BE2C (cell line): ENCODE data around the gene DGUOK.

Source experiments
- DNase-seq: peaks from one replicate; pipeline ENCODE4 v3.0.0-alpha.2; 2020
- H3K27me3 ChIP-seq: fragments of 250-450 bp; sonication (Bioruptor Pico); 2 replicates; pipeline ENCODE4 v1.5.1; 2020; ENCODE audit warnings: mild to moderate bottlenecking
- H3K36me3 ChIP-seq: fragments of 250-450 bp; sonication (Bioruptor Pico); 2 replicates; pipeline ENCODE4 v1.5.1; 2020; ENCODE audit warnings: mild to moderate bottlenecking
- H3K4me1 ChIP-seq: fragments of 250-450 bp; sonication (Bioruptor Pico); 2 replicates; pipeline ENCODE4 v1.5.1; 2020
- H3K4me3 ChIP-seq: 2 replicates; pipeline ENCODE4 v1.5.1; 2011; ENCODE audit warnings: low read depth, low read length
- H3K9me3 ChIP-seq: fragments of 250-450 bp; sonication (Bioruptor Pico); 2 replicates; pipeline ENCODE4 v1.5.1; 2020
- CTCF ChIP-seq: IDR thresholded peaks from 2 replicates; pipeline ENCODE4 v1.5.1; 2012; ENCODE audit warnings: mild to moderate bottlenecking, low read depth, low read length

DGUOK gene

GRCh38 chr2:73963385-73964120 is 36.9 kb downstream of the DGUOK start:
- DNase-seq = no peak
- H3K36me3 ChIP-seq = no peaks in the 10 kb centered on the region
- no peak overlapping the region for H3K4me3 ChIP-seq
- H3K9me3 ChIP-seq = no peaks in the 10 kb centered on the region
- no peaks in the 10 kb centered on the region for H3K27me3 ChIP-seq
- no peaks in the 10 kb centered on the region for H3K4me1 ChIP-seq
- TF ChIP-seq CTCF = no peak

- no peak for DNase-seq
- no peaks in the 10 kb centered on the region for H3K27me3 ChIP-seq
- H3K4me3 ChIP-seq = no peak overlapping the region
- H3K36me3 ChIP-seq = no peaks in the 10 kb centered on the region
- H3K4me1 ChIP-seq = no peaks in the 10 kb centered on the region
- no peak for TF ChIP-seq CTCF
- no peaks in the 10 kb centered on the region for H3K9me3 ChIP-seq
Measured at GRCh38 chr2:73964223-73964622, 37.5 kb downstream of the DGUOK start.

GRCh38 chr2:73965053-73965452 is 38.4 kb downstream of the DGUOK start:
- no peak for TF ChIP-seq CTCF
- Histone ChIP-seq H3K27me3 (no peaks in the 10 kb centered on the region), H3K9me3 (no peaks in the 10 kb centered on the region), H3K4me3 (no peak overlapping the region), H3K4me1 (peaks cover 1% of the 10 kb centered on the region), H3K36me3 (no peaks in the 10 kb centered on the region)
- DNase-seq = no peak

- no peak overlapping the region for H3K4me3 ChIP-seq
Measured at GRCh38 chr2:73968357-73968937, 41.8 kb downstream of the DGUOK start.

GRCh38 chr2:73969356-73969755 is 42.7 kb downstream of the DGUOK start:
- Histone ChIP-seq H3K9me3 (no peaks in the 10 kb centered on the region), H3K27me3 (no peaks in the 10 kb centered on the region), H3K36me3 (no peaks in the 10 kb centered on the region), H3K4me3 (no peak overlapping the region), H3K4me1 (peaks cover 20% of the 10 kb centered on the region)
- TF ChIP-seq CTCF = no peak
- DNase-seq = no peak

More at GRCh38 chr2:73968357-73968937, 41.8 kb downstream of the DGUOK start:
- Histone ChIP-seq H3K27me3 (no peaks in the 10 kb centered on the region), H3K36me3 (no peaks in the 10 kb centered on the region), H3K9me3 (no peaks in the 10 kb centered on the region), H3K4me1 (peaks cover 20% of the 10 kb centered on the region)
- no peak for TF ChIP-seq CTCF
- DNase-seq = no peak

- no peak overlapping the region for H3K4me3 ChIP-seq
- H3K4me1 ChIP-seq = peaks cover 20% of the 10 kb centered on the region
- H3K9me3 ChIP-seq = no peaks in the 10 kb centered on the region
- no peak for DNase-seq
- no peak for TF ChIP-seq CTCF
- H3K36me3 ChIP-seq = no peaks in the 10 kb centered on the region
- H3K27me3 ChIP-seq = no peaks in the 10 kb centered on the region
Measured at GRCh38 chr2:73970141-73970803, 43.6 kb downstream of the DGUOK start.
